DMS114 treated with DMSO at 0.1 percent for 48 hours (cell line): ENCODE data around the gene XRCC3.
"Not testable (repeated sequence)": the region's sequence is repeated elsewhere in the genome, so short reads cannot be mapped to it uniquely, and the experiment has no call there.

ENCODE experiments used
- DNase-seq: peaks from one replicate; lab custom pipeline; 2025; ENCODE audit not compliant: unreplicated experiment; lab: John Stamatoyannopoulos, UW

XRCC3 gene

GRCh38 chr14:103696070-103696402 lies 19.2 kb downstream of the XRCC3 start:
- no peak for DNase-seq

GRCh38 chr14:103695296-103696069 lies 19.8 kb downstream of the XRCC3 start:
- DNase-seq, result no peak

GRCh38 chr14:103694572-103695026 lies 20.7 kb downstream of the XRCC3 start:
- no peak for DNase-seq

DNA sequence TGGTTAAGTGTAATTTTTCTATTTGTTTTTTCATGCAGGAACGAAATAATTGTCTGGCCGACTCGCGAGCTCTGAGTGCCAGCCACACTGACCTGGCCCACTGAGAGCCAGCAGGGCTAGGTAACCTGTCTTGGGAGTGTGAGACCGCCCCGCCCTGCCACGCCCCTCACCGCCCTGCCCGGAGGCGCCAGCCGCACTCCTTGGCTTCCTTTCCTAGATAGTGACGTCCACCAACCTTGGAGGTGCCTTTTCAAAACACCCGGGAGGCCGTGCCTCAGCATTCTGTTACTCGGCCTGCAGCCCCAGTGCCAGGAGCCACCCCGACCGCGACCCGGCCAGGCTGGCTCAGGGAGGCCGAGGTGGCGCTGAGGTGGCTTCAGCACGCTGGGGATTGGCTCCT lies 21.7 kb downstream of the XRCC3 start:
- DNase-seq, result no peak

- no peak for DNase-seq
Measured at GRCh38 chr14:103692871-103693270, 22.4 kb downstream of the XRCC3 start.

GRCh38 chr14:103692159-103692558 lies 23.1 kb downstream of the XRCC3 start:
- DNase-seq, result no peak

GRCh38 chr14:103691655-103692054 lies 23.6 kb downstream of the XRCC3 start:
- not testable (repeated sequence) for DNase-seq

DNA sequence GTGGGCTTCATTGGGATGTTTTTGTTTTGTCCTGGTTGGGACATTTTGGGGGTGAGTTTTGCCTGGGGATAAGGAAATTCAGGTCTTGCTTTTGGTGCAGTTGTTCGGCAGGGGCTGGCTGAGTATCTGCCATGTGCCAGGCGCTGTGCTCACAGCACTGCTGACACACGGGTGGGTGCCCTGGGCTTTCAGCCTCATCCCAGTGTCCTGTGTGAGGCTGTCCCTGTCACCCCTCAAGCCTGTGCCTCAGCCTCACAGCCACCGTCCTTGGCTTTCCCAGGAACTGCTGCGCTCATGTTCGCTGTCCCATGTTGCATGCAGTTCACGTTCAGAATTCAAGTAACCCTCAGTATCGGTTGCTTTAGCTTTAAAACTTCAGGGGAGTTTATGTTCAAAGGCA lies 24.9 kb downstream of the XRCC3 start:
- no peak for DNase-seq

GRCh38 chr14:103688906-103689902 lies 26.0 kb downstream of the XRCC3 start:
- no peak for DNase-seq

DNA sequence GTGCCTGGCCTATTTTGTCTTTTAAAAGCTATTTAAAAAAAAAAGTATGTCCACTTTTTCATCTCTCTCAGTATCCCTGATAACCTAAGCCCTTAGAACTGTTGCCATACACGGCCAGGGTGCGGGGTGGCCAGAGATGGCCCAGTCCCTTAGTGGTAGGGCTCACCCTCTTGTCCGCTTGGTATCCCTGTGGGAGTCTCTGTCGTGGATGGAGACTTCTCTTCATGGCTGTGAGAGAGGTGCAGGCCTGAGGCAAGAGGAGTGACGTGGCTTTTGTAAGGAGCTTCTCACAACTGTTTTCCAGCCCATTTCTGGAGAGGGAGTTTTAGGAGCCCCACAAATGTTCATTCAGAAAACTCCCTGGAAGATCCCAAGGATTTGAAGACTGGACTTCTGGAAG lies 26.8 kb downstream of the XRCC3 start:
- DNase-seq, result no peak

DNA sequence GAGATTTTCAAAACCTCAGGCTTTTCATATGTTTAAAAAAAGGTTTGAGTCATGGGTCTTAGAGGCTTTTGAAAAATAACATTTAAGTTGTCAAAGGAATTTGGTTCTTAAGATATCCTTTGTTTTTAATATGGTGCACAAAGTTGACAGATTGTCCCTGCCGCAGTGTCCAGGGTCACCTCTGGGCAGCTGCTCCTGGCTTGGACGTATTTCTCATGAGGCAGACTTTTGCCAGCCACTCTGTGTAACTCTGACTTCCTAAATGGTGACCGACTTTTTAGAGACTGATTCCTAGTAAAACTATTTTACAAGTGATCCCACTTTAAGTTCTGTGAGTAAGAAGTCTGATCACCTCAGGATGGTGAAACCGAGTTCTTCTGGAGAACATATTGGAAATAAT lies 27.5 kb downstream of the XRCC3 start:
- DNase-seq, result no peak

DNA sequence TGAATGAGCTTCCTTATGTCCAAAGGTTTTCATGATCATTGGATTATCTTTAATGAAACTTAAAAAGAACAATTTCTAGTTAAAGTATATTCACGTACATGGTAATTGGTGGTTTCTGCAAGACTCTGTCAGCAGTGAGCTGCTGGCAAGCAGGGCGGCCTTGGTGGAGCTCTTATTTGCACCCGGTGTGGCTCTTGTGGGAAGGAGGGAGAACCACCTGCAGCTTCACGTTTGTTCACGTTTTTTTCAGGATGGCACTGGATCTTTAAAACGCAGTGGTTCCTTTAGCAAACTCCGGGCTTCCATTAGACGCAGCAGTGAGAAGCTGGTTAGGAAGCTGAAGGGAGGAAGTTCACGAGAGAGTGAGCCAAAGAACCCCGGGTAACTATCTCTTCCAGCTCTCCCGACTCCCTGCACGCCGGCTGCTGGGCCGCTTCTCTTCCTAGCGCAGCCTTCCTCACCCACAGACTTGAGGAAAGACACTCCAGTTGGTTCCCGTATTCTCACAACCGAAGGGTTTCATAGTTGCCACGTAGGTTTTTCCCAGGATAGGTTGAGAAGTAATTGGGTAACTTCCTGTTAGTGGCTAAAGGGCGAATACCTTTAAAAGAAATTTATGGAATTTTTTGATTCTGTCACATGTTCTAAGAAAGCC lies 28.3 kb downstream of the XRCC3 start:
- no peak for DNase-seq

DNA sequence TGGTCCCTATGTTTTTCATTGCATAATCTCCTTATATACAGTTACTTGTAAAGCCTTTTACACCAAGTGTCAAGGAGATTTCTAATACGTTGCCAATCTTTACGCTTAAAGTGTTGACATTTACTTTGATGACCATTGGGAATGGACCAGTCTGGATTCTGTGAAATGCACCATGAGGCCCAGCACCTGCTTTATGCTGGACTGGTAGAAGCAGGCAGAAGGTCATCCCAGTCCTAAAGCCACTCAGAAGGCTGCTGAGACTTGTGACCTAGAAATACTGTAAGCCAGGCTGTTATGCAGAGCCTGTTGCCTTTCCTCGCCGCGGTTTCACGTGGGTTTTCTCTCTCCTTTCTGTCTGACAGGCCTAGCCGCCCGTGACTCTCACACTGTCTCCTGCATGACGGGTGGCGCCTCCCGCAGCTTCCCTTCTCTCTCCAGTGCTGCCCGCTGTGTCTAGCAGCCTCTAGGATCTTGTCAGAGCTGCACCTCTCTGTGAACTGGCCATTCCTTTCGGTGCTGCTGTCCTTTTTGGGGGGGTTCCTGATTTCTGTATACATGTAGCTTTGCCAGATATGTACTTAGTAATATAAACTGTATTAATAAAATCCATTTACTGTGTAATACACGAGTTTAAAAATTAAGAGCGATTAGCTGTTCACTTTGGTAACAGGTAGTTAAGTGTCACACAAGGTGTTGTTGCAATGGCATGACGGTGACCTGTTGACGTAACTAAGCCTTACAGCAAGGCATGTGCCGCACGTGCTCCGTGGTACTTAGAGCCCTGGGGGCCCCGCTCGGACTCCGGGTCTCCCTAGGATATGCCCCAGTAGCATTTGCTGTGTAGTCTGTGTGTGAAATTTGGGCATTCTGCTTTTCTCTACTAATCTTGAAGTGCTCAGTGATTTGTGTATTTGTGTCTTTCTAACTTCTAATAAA lies 29.7 kb downstream of the XRCC3 start:
- DNase-seq, result no peak

GRCh38 chr14:103684871-103685270 lies 30.4 kb downstream of the XRCC3 start:
- no peak for DNase-seq

DNA sequence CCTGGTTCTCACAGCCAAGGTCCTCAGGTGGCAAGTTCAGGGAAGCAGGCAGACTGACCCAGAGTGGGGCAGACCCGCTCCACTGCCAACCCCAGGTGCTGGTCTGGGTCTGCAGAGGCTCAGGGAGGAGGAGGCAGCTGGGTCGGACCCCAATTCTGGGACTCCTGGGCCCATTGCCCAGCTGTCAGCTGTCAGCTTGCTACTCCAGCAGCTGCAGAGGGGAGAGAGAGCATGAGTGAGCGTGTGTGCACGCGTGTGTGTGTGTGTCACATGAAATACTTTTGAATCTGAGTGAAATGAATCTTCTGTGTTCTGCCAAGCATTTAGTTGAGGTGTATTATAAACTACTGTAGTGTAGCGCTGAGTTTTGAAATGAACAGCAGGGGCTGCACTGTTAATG lies 30.8 kb downstream of the XRCC3 start:
- DNase-seq, result no peak

GRCh38 chr14:103683139-103683538 lies 32.1 kb downstream of the XRCC3 start:
- no peak for DNase-seq

DNA sequence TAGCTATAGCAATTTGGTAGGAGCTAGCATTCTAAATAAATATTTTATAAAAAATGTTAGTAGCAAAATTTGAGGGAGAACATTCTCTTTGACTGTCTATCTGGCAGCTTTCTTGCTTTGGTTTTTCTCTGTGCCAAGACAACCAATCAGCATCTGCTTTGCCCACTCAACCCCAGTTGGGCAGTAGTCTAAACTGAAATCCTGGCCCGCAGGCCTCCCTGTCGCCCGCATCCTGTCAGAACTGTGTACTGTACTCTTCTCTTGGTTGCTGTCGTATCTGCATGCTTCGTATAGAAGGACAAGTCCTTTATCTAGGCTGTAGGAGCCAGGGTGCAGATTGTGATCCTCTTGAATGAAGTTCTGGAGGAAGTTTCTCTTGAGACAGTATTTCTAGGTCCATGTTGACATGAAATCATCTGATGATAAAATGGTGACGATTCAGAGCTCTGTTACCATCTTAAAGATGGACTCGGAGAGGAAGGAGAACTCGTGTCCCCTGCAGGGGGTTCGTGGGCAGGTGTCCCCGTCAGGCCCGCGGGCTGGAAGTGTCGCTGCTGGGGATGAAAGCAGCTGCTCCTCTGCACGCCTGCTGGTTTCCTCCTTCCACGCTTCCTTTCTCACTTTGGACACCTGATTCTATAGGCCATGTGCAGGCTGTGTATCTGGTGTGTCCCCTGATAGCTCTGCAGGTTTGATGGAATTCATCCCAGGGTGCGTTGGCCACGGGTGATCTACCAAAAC lies 34.6 kb downstream of the XRCC3 start:
- no peak for DNase-seq

DNA sequence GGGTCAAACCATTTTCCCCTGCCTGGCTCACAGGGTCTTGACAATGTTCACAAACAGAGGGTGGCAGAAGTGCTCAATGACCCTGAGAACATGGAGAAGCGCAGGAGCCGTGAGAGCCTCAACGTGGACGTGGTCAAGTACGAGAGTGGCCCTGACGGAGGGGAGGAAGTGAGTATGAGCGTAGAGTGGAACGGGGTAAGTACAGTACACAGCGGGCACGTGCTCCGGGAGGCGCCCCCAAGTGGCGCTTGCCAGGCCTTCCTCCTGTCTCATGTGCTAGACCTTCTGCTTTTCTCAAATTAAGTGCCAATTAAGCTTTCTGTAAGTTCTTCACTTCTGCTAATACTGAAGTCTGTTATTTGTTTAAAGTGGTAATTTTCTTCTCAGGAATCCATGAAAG lies 35.9 kb downstream of the XRCC3 start:
- no peak for DNase-seq

DNA sequence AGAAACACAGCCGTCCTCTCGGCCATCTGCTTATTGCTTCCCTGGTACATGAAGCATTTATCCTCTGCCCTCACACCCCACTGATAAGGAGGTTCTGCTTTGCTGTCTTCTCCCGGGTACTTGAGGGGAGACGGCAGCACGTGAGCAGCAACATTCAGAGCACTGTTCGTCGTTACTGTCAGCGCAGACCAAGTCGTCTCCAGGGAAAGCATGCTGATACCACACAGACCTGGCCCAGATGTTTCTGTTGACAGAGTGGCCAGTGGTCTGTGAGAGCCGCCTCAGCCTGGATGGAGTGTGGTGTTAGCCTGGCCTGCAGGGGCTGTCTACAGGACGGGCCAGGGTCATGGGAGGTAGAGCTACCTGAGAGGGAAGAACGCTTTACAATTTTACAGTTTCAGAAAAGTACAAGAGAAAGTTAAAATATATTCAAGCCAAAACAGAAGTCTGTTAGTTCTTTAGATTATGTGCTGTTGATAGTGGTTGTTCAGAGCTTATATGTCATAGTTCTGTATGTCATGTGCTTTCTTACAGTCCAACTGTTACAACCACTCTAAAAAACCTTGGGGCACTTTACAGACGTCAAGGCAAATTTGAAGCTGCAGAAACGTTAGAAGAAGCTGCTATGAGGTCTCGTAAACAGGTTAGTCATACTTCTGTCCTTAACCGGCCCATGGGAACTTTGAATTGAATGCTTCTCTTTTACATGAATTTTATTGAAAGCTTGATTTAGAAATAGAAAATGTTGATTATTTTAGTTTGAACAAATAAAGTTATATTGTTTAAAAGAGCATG lies 38.2 kb downstream of the XRCC3 start:
- no peak for DNase-seq
